NCI-H82 (cell line): ENCODE data around the gene CD79A.
A peak's percentile ranks its signal among the peaks of the same experiment; 100 is the strongest.

ENCODE experiments used
- DNase-seq: peaks from one replicate; lab custom pipeline; 2025; lab: John Stamatoyannopoulos, UW

Gene CD79A

DNA sequence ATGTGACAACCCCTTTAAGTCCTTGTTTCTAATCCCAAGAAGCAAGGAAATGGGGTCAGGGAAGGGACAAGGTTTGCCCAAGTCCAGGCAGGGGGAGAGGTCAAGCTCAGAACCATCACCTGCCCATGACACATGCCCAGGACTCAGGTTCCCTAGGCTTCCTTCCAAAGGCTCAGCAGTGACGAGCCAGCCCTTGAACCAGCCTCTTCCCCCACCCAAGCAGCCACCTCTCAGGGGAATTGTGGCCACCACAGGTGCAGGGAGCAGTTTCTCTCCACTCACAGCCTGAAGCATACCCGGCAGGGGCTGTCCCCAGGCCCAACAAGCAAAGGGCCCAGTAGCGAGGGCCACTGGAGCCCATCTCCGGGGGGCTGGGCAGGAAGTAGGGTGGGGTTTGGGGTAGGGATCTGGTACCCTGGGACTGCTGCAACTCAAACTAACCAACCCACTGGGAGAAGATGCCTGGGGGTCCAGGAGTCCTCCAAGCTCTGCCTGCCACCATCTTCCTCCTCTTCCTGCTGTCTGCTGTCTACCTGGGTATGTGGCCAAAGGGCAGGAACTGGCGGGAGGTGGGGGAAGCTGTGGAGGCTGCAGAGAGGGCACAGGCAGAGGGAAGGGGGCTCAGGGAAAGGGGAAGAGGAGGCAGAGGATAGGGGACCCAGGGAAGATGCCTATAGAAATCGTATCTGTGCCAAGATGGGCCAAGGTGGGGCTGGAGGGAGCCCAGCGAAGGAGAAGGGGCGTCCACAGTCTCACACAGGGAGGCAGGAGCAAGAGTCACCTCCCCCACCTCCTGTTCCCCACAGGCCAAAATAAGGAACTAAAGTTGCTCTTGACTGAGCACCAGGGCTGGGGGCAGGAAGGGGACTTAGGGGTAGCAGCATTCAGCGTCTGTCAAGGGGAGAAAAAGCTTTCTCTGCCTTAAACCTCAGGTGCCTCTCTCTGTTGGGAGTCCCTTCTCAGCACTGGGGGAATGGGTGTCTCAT, at the start of gene CD79A:
Gene CD79A (plus strand): TSS at position 433 of the 986 bp plus-strand sequence. CDS start 26 bp downstream, at position 459.
- DNase-seq: no peak

GRCh38 chr19:41837981-41838708, 38.9 kb upstream of the CD79A start:
- DNase-seq: no peak

DNA sequence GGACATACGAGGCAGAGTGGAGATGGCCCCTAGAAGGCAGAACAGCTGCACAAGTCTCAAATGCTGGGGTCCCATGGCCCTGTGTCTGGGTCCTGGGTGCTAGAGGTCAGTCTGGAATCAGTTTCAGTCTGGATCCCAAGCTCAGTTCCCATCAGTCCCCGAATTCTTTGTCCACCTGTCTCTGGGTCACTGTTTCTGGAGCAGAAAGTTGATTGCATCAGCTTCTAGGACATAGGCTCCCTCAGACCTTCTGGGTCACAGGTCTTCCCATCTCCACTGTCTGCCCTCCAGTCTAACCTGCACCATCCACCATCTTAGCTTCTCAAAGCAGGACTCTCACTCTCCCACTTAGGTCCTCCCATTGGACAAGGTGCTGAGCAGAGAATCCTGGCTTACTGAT, 37.9 kb upstream of the CD79A start:
- DNase-seq: no peak

GRCh38 chr19:41843371-41843770, 33.7 kb upstream of the CD79A start:
- no peak for DNase-seq

DNA sequence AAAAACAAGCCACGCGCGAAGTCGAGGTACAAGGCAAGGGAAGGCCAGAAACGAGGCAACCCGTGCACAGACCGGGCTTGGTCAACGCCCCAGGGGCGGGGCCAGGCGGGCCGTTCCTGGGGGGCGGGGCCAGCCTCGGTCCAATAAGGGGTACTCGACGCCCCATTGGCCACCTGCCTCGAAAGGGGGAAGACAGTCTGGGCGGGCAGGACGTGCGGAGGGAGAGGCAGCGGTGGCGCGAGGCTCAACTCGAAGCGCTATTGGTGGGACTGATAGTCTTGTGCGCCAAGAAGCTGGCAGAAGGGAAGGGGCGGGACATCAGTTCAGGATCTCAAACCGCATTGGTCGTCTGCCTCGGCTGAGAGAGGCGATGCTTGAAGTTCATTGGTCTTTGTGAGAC, 32.5 kb upstream of the CD79A start, which contains the start of gene LYPD4:
Gene LYPD4 (minus strand): TSS at position 83 of the 400 bp plus-strand sequence. CDS start 5,398 bp downstream, outside the sequence.
- DNase-seq: peak; percentile 42

- no peak for DNase-seq
Observed at GRCh38 chr19:41845001-41845050, 32.3 kb upstream of the CD79A start, which contains the start of gene DMRTC2. Gene DMRTC2 (plus strand): TSS chr19:41845042. CDS start chr19:41847429, 2,387 bp downstream.

DNA sequence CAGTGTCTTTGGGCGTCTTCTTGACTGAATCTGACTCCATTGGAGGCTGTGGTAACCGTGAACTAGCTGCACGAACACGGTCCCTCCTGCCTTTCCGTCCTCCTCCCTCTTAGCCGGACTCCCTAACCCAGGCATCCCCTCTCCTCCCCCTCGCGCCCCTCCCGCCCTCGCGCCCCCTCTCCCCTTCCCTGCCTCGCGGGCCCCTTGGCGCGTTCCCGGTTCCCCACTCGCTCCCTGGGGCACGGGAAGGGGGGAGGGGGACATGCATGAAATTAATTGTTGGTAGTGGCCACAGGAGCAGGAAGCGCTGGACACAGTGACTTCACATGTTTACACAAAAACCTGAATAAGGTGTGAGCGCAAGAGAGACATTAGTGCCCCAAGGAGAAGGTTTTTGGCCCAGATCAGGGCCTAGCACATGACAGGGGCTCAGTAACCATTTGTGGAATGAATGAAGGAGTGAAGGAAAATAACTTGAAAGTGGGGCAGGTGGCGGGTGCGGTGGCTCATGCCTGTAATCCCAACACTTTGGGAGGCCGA, 32.0 kb upstream of the CD79A start:
- DNase-seq: no peak

- DNase-seq: no peak
Observed at GRCh38 chr19:41847351-41848105, 29.6 kb upstream of the CD79A start.

DNA sequence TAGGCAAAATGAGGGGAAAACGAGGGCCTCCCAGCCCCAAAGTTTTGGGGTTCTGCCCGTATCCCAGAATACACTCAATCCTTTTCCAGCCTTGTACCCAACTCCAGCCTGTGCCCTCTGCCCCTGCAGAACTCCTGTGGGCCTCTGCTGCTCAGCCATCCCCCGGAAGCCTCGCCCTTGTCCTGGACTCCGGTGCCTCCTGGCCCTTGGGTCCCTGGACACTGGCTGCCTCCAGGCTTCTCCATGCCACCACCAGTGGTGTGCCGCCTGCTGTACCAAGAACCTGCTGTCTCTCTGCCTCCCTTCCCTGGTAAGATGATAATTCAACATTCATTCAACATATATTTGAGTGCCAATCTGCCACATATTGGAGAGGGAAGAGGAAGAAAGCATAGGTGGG, 28.4 kb upstream of the CD79A start:
- no peak for DNase-seq

- no peak for DNase-seq
Observed at GRCh38 chr19:41849067-41849466, 28.0 kb upstream of the CD79A start.

DNA sequence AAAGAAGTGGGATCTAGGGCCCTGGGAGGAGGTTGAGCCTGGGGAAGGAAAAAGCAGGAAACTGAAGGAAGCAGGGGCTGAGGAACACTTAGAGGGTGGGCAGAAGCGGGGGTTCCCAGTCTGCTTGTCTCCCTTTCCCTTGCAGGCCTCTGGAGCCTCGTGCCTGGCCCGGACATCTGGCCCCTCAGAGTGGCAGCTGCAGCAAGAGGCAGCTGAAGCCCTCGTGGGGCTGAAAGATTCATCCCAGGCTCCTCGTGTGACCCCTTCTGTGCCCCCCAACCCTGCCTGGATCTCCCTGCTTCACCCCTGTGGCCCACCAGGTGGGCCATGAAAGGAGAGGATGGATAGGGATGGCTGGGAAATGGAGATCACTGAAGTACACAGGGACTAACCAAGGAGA, 26.7 kb upstream of the CD79A start:
- DNase-seq: no peak

DNA sequence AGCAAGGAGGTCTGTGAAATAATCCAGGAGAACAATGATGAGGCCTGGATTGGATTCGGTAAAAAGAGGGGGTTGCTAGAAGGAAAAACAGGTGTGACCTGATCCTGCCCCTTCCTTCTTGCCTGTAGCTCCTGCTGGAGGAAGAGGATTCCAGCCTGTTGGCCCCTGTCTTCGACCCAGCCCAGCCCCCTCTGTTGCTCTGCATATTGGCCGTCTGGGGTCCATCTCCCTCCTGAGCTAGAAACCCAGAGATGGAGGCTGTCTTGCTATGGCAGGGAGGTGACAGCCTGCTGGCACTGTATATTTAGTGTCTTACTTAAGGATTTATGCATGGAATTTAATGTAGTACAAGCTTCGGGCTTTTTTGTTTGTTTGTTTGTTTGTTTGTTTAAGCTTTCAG, 25.6 kb upstream of the CD79A start:
- DNase-seq: no peak

GRCh38 chr19:41853344-41853743, 23.7 kb upstream of the CD79A start:
- no peak for DNase-seq

GRCh38 chr19:41853768-41854167, 23.3 kb upstream of the CD79A start:
- DNase-seq: no peak

GRCh38 chr19:41859213-41859617, 17.9 kb upstream of the CD79A start:
- no peak for DNase-seq

- peak; percentile 100 for DNase-seq
Observed at GRCh38 chr19:41859618-41860418, 17.3 kb upstream of the CD79A start, which contains the start of gene RPS19. Gene RPS19 (plus strand): TSS chr19:41860255. CDS start chr19:41860775, 520 bp downstream.

GRCh38 chr19:41860419-41861115, 16.5 kb upstream of the CD79A start:
- no peak for DNase-seq

GRCh38 chr19:41861116-41861768, 15.8 kb upstream of the CD79A start:
- no peak for DNase-seq

DNA sequence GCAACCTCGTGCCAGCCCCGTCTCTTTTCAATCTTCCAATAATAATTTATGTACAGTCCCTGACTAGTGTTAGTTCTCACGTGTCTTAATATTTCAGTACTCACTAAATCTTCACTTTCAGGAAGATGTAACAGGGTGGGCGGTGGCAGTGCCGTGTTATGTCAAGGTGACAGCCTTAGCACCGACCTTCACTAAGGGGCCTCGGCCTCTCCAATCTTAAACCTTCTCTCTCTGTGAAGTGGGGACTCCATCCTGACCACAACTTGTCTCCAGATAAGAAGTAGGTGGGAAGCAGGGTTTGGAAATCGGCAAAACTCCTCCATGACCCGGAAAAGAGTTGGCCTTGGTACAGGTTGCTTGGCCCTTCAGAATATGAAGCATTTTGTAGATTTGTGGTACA, 15.2 kb upstream of the CD79A start:
- DNase-seq: no peak

DNA sequence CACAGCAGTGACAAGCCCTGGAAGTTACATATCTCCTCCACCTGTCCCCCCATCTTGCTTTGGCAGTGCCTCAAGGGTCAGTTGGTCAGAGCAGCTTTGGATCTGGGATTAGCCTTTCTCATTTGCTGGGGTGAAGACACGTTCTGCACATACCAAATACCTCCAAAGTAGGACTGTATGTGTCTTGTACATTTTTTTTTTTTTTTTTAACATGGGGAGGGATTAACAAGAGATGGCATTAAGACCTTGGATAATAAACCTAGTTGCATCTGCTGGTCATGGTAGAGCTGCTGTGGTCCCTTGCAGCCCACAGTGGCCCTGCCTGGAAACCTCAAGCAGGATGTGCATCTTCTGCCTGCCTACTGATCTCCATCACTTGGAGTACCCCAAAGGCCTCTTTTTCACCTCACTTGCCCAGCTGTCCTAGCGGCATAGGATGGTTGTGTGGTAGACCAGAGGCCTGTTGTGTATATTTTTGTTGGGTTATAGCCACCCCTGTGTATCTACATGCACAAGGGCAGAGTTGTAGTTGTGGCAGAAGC, 14.6 kb upstream of the CD79A start:
- no peak for DNase-seq
